ENCODE results near the gene GABRB1. TPM values are rescaled to one million over a fixed set of nuclear protein-coding genes. Genes with fewer than 3 reads are reported as not detected.

The GABRB1 gene
- total RNA-seq, 6 experiments from 2014 or later: 0.43 TPM; not detected in 5

DNA sequence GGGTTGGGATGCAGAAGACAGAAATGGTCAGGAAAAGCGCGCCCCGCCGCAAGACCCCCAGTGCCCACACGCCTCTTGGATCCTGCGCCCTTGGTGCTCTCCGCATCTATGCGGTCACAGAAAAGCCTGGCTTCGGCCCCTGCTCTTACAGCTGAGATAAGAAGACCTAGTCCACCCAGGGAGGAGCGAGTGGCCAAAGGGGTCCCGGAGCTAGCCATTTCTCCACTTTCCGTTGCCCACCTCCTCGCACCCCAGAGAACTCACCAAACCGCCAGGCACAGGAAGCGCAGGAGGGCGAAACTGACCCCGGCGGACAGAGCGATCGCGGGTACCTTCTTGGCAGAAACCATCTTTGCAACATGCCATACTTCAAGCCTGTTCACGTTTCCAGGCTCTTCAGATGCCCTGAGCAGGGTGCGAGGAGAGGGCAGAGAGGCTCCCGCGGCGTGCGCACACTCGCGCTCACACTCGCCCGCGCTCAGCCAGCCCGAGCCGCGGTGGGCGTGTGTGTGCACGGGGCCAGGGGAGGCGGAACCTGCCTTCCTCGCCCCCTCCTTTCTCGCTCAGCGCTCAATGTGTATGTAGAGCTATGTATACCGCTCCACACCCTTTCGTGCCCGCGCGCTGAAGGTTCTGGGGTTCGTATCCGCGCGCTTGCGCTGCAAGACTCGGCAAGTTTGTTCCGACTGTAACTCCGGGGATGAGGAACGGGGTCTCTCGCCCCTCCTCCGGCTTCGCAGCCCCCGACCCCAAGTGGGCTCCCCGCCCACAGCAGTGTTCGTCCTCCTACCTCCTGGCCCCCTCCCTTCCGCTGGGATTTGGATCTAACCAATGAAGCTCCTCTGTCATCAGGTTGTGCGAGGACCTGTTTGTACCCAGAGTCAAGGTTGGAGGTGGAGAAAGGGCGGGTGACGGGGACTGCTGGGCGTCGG, 38.0 kb upstream of the GABRB1 start, which contains the start of gene GABRA4:
TSS of gene GABRA4 (minus strand) at position 507 of the 932 bp plus-strand sequence. CDS start at position 350, 157 bp downstream.
- Histone ChIP-seq H3K4me1 (no peaks in the 10 kb centered on the region), H3K36me3 (no peaks in the 10 kb centered on the region), H3K9me3 (no peaks in the 10 kb centered on the region), H3K27ac (no peak within 1 kb of the TSS), H3K4me3 (no peak within 1 kb of the TSS), H3K27me3 (peaks cover 0 to 12% of the 10 kb centered on the region in 2 donors)
- TF ChIP-seq, protein P1, sequence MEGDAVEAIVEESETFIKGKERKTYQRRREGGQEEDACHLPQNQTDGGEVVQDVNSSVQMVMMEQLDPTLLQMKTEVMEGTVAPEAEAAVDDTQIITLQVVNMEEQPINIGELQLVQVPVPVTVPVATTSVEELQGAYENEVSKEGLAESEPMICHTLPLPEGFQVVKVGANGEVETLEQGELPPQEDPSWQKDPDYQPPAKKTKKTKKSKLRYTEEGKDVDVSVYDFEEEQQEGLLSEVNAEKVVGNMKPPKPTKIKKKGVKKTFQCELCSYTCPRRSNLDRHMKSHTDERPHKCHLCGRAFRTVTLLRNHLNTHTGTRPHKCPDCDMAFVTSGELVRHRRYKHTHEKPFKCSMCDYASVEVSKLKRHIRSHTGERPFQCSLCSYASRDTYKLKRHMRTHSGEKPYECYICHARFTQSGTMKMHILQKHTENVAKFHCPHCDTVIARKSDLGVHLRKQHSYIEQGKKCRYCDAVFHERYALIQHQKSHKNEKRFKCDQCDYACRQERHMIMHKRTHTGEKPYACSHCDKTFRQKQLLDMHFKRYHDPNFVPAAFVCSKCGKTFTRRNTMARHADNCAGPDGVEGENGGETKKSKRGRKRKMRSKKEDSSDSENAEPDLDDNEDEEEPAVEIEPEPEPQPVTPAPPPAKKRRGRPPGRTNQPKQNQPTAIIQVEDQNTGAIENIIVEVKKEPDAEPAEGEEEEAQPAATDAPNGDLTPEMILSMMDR (IDR thresholded peaks at IDR 0.05): no peak
- TF ChIP-seq POLR2A (IDR thresholded peaks at IDR 0.05): no peak
- no peak for DNase-seq
- intact Hi-C loops (cut with DNase I): no loop called here
- WGBS (ENCODE audit: insufficient coverage, low coverage, low lambda C conversion rate, missing lambda C conversion rate): 1% methylated on average over 26 of the region's 67 CpGs
- peak in 2 of 4 donors; percentile 32 to 33 for ATAC-seq

DNA sequence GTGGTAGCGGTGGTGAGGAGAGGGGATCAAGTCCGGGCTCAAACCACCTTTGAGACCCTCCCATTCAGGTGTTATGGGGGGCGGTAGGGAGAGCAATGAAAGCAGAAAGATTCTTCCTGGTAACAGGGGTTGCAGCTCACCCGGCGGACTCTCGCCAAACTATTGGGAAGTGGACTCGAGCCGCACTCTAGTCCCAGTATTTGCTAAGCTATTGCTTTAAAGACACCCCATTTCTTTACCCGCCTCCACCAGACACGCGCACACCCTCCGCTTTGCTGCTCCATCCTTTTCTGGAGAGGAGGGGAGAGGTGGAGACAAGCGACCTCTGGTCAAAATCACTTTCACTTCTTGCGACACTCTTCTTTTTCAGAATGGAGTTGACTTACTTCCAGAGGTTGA, 37.4 kb upstream of the GABRB1 start:
- no peaks in the 10 kb centered on the region for H3K9me3 ChIP-seq
- no peak overlapping the region for H3K27ac ChIP-seq
- H3K4me3 ChIP-seq: no peak overlapping the region
- no peak for DNase-seq
- no peaks in the 10 kb centered on the region for H3K4me1 ChIP-seq
- no peak for TF ChIP-seq POLR2A (IDR thresholded peaks at IDR 0.05)
- TF ChIP-seq, protein P1 (IDR thresholded peaks at IDR 0.05): no peak
- no peaks in the 10 kb centered on the region for H3K36me3 ChIP-seq
- peak in 1 of 4 donors; percentile 10 for ATAC-seq
- intact Hi-C loops (cut with DNase I): no loop called here
- 0% methylated on average over 14 of the region's 14 CpGs for WGBS (ENCODE audit: insufficient coverage, low coverage, low lambda C conversion rate, missing lambda C conversion rate)
- H3K27me3 ChIP-seq: peaks cover 0 to 12% of the 10 kb centered on the region in 2 donors

- Histone ChIP-seq H3K9me3 (no peaks in the 10 kb centered on the region), H3K4me1 (no peaks in the 10 kb centered on the region), H3K36me3 (no peaks in the 10 kb centered on the region), H3K27me3 (no peaks in the 10 kb centered on the region), H3K27ac (no peak overlapping the region), H3K4me3 (no peak overlapping the region)
- TF ChIP-seq, protein P1 (IDR thresholded peaks at IDR 0.05): no peak
- intact Hi-C loops (cut with DNase I): no loop called here
- no peak for DNase-seq
- no peak for ATAC-seq
These were observed 31.8 kb upstream of the GABRB1 start for GRCh38 chr4:46999566-46999965.

DNA sequence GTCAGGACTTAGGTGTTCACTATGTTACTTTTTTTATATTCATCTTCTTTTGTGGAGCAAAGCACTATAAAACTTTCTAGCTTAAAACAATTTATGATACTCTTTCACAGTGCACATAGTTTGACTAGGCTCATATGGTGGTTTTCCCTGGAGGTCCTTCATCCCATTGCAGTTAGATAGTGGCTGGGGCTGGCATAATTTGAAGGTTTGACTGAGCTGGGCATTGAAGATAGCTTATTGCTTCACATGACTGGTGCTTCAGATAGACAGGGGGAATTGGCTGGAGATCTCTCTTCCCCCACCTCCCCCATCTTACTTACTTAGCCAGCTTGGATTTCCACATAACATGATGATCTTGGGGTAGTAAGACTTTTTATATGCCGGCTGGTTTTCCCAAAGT, 31.0 kb upstream of the GABRB1 start:
- TF ChIP-seq, protein P1 (IDR thresholded peaks at IDR 0.05): no peak
- TF ChIP-seq POLR2A (IDR thresholded peaks at IDR 0.05): no peak
- no peaks in the 10 kb centered on the region for H3K4me1 ChIP-seq
- H3K27ac ChIP-seq: no peak overlapping the region
- WGBS (ENCODE audit: insufficient coverage, low coverage, low lambda C conversion rate, missing lambda C conversion rate): 78% methylated on average over 1 of the region's 1 CpG
- DNase-seq (no peak), ATAC-seq (no peak)
- no peak overlapping the region for H3K4me3 ChIP-seq
- H3K27me3 ChIP-seq: no peaks in the 10 kb centered on the region
- intact Hi-C loops (cut with DNase I): no loop called here
- no peaks in the 10 kb centered on the region for H3K36me3 ChIP-seq
- H3K9me3 ChIP-seq: no peaks in the 10 kb centered on the region

All from right lobe of liver (tissue), 6 donors.